A673 (cell line): ENCODE measurements around the gene IFT57. TPM values are rescaled to one million over a fixed set of nuclear protein-coding genes. Genes with fewer than 3 reads are reported as not detected.

ENCODE experiments used
- BruUV-seq: library from RNA; stranded (reverse); fragments of 400-500 nt; replicated peaks from 2 replicates; lab custom pipeline; 2021; lab: Mats Ljungman, UMichigan
- CTCF ChIA-PET: fragments of 300-600 bp; sonication (Branson Sonifier 250); formaldehyde crosslinking; loops from one replicate; lab custom pipeline; 2022; ENCODE audit warnings: antibody characterized with exemption; lab: Charles Lee
- POLR2A ChIA-PET: fragments of 300-600 bp; sonication (Branson Sonifier 250); formaldehyde crosslinking; loops from one replicate; lab custom pipeline; 2022; ENCODE audit warnings: antibody characterized with exemption; ENCODE audit not compliant: low non-redundant PET; lab: Charles Lee
- DNase-seq: peaks from one replicate; pipeline ENCODE4 v3.0.0-alpha.2; 2015; ENCODE audit warnings: low spot score
- H3K27ac ChIP-seq: fragments of 200-600 bp; sonication (generic); 2 replicates; pipeline ENCODE4 v1.5.1; 2016; ENCODE audit warnings: mixed run types, low read depth, mild to moderate bottlenecking, mixed read lengths, antibody characterized with exemption, low read length; ENCODE audit not compliant: poor library complexity, severe bottlenecking
- H3K27me3 ChIP-seq: fragments of 200-600 bp; sonication (generic); replicated peaks from 2 replicates; pipeline ENCODE4 v1.6.1; 2017; ENCODE audit warnings: mixed run types, low read depth, mild to moderate bottlenecking, mixed read lengths, antibody characterized with exemption, low read length; ENCODE audit not compliant: insufficient read depth, poor library complexity
- H3K36me3 ChIP-seq: fragments of 200-600 bp; sonication (generic); 2 replicates; pipeline ENCODE4 v1.6.1; 2016; ENCODE audit warnings: mixed run types, mild to moderate bottlenecking, mixed read lengths, antibody characterized with exemption, low read length; ENCODE audit not compliant: insufficient read depth, poor library complexity, severe bottlenecking
- H3K4me1 ChIP-seq: fragments of 200-600 bp; sonication (generic); 2 replicates; pipeline ENCODE4 v1.6.1; 2017; ENCODE audit warnings: mixed run types, mild to moderate bottlenecking, mixed read lengths, antibody characterized with exemption, low read length; ENCODE audit not compliant: insufficient read depth, poor library complexity, severe bottlenecking
- H3K4me3 ChIP-seq: fragments of 200-600 bp; sonication (generic); 2 replicates; pipeline ENCODE4 v1.5.1; 2016; ENCODE audit warnings: low read depth, mixed run types, mild to moderate bottlenecking, mixed read lengths, low read length; ENCODE audit not compliant: poor library complexity, severe bottlenecking
- H3K9me3 ChIP-seq: fragments of 200-600 bp; sonication (generic); 2 replicates; pipeline ENCODE4 v1.6.1; 2016; ENCODE audit warnings: mixed run types, low read depth, mild to moderate bottlenecking, mixed read lengths, antibody characterized with exemption, low read length; ENCODE audit not compliant: poor library complexity, severe bottlenecking
- CTCF ChIP-seq: fragments of 300-800, 200-600 bp; sonication (generic); conservative IDR thresholded peaks from 2 replicates; pipeline ENCODE4 v1.5.1; 2017; ENCODE audit warnings: low read depth, mild to moderate bottlenecking, antibody characterized with exemption, low read length, moderate library complexity, mixed read lengths
- EZH2 ChIP-seq: fragments of 200-600 bp; sonication (generic); IDR thresholded peaks from 2 replicates; pipeline ENCODE4 v1.6.1; 2017; ENCODE audit warnings: borderline replicate concordance, low read depth, mild to moderate bottlenecking, mixed read lengths, antibody characterized with exemption, low read length; ENCODE audit not compliant: poor library complexity, severe bottlenecking
- intact Hi-C: fragments of 100-400 bp; cut with micrococcal nuclease; formaldehyde crosslinking; loops from one replicate; pipeline ENCODE4 v1.10.0; 2022; ENCODE audit not compliant: unreplicated experiment
- total RNA-seq: library from RNA; stranded (reverse); gene quantifications from 2 replicates; pipeline ENCODE4 v1.2.3, GENCODE V29; 2021

The IFT57 gene
- total RNA-seq, 1 experiment from 2014 or later, result 40.9 TPM

- no TSS peak for BruUV-seq
Observed at GRCh38 chr3:108241721-108242120, 19.5 kb upstream of the IFT57 start.

GRCh38 chr3:108241146-108241545, 18.9 kb upstream of the IFT57 start:
- TF ChIP-seq EZH2 (no peak), CTCF (no peak)
- no peak for DNase-seq
- CTCF ChIA-PET, result no interaction called here
- Histone ChIP-seq H3K9me3 (no peaks in the 10 kb centered on the region), H3K27ac (no peak overlapping the region), H3K27me3 (no peaks in the 10 kb centered on the region), H3K4me1 (no peaks in the 10 kb centered on the region), H3K4me3 (no peak overlapping the region), H3K36me3 (no peaks in the 10 kb centered on the region)
- BruUV-seq, result no TSS peak
- intact Hi-C loops, result no loop called here
- POLR2A ChIA-PET, result no interaction called here

More at GRCh38 chr3:108241721-108242120, 19.5 kb upstream of the IFT57 start:
- ChIA-PET POLR2A (no interaction called here), CTCF (no interaction called here)
- no peak for DNase-seq
- no peaks in the 10 kb centered on the region for H3K4me1 ChIP-seq
- intact Hi-C loops, result no loop called here
- H3K4me3 ChIP-seq, result no peak overlapping the region
- H3K27me3 ChIP-seq, result no peaks in the 10 kb centered on the region
- H3K27ac ChIP-seq, result no peak overlapping the region
- no peaks in the 10 kb centered on the region for H3K36me3 ChIP-seq
- no peak for TF ChIP-seq EZH2
- TF ChIP-seq CTCF, result no peak
- H3K9me3 ChIP-seq, result no peaks in the 10 kb centered on the region

DNA sequence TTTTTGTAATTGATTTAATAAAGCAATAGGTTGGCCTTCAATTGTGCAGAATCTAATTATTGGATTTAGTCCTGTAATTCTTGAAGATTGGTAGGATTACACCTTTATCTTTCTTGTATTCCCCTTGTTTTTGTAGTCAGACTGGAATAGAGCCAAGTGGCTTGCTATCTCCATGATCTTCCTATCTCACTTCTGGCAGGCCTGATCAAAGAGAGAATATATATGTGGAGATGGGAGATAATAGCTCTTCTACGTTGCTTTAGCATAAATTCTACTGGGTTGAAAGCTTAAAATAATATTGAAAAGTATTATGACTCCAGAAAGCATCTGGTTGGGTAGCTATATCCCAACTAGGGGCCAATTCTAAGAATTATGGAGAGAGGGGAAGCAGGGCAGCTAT, 16.9 kb upstream of the IFT57 start:
- no peak for DNase-seq
- POLR2A ChIA-PET, result interaction anchor here (0.6 kb wide), 1 partner anchor 11 kb away, joined by 4 read pairs; no protein-coding TSS in a partner anchor
- Histone ChIP-seq H3K4me3 (no peak overlapping the region), H3K9me3 (no peaks in the 10 kb centered on the region), H3K4me1 (no peaks in the 10 kb centered on the region), H3K36me3 (no peaks in the 10 kb centered on the region), H3K27ac (no peak overlapping the region), H3K27me3 (no peaks in the 10 kb centered on the region)
- BruUV-seq, result no TSS peak
- intact Hi-C loops, result no loop called here
- CTCF ChIA-PET, result no interaction called here
- no peak for TF ChIP-seq CTCF
